GM18517 (cell line): Measurements from ENCODE around the gene HSPH1.
"Not testable (repeated sequence)": the region's sequence is repeated elsewhere in the genome, so short reads cannot be mapped to it uniquely, and the experiment has no call there.

ENCODE experiments used
- ATAC-seq: cut with Tn5 transposase; IDR thresholded peaks from one replicate; pipeline ENCODE4 v1.9.1; 2021; ENCODE audit warnings: mild to moderate bottlenecking, moderate library complexity; ENCODE audit not compliant: unreplicated experiment

HSPH1 gene

DNA sequence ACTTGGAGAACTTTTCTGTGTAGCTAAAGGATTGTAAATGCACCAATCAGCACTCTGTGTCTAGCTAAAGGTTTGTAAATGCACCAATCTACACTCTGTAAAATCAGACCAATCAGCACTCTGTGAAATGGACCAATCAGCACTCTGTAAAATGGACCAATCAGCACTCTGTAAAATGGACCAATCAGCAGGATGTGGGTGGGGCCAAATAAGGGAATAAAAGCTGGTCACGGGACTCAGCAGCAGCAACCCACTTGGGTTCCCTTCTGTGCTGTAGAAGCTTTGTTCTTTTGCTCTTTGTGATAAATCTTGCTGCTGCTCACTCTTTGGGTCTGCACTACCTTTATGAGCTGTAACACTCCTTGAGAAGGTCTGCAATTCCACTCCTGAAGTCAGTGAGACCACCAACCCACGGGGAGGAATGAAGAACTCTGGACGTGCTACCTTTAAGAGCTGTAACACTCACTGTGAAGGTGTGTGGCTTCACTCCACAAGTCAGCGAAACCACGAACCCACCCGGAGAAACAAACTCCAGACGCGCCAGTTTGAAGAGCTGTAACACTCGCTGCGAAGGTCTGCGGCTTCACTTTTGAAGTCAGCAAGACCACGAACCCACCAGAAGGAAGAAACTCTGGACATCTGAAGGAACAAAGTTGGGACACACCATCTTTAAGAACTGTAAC lies 16.2 kb upstream of the HSPH1 start:
- ATAC-seq: not testable (repeated sequence)

DNA sequence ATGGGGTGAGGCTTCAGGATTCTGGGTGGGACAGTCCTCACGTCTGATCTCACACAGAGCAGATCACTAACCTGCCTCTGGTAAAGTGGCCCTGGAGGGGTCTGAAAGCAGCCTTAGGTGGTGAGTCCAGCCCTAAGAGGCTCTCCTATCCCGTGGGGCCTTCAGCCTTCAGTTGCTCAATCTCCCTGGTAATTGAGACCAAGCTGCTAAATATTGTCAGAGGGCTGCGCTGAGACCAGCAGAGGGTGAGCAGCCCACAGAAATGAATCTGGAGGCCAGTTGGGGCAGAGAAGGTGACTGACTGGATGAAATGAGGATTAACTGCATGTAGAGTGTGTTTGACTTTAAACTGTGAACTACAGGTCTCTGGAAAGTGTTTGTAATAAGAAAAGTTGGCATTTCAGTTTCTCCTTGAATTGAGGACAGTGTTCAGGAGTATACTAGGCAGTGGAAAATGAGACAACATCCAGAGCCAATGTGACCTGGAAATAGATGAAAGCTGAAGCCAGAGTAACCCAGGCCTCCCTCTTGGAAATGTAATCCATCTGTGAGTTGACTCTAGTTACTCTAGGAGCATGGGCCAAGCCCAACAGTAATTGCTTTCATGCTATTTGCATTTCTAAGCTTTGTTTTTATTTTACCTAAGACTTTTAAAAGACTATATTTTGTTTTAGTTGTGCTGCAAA lies 14.3 kb upstream of the HSPH1 start:
- ATAC-seq: no peak

DNA sequence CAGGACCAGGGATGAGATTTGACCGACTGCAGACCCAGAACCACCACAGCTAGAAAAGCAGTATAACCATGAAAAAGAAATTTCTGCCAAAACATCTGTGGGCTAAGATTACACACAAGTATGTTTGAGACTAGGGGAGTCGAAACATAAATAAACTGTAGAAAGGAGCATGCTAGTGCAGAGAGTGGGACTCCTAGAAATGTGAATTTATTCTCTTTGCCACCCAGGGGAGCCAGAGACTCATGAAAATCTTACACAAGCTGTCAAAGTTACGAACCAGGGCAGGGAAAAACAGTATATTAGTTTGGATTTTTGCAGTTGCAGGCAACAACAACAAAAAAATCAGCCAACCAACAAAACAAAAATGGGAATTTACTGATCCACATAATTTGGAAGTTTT lies 12.3 kb upstream of the HSPH1 start:
- ATAC-seq: no peak

DNA sequence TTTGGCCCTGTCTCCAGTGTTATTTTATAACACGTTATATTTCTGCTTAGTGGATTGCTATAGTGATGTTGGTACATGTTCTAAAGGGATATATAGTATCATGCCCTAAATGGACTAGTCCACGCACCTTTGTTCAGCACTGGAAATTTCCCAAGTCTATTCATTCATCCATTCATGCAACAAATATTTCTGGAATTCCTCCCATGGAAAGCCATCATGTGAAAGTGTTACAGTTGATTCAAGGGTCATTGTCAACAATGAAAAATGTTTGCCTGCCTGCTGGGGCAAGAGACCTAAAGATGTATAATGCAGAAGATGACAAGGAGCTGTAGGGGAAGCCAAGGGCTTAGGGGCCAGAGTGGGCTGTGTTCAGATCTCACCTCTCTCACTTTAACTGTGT lies 10.8 kb upstream of the HSPH1 start:
- no peak for ATAC-seq

DNA sequence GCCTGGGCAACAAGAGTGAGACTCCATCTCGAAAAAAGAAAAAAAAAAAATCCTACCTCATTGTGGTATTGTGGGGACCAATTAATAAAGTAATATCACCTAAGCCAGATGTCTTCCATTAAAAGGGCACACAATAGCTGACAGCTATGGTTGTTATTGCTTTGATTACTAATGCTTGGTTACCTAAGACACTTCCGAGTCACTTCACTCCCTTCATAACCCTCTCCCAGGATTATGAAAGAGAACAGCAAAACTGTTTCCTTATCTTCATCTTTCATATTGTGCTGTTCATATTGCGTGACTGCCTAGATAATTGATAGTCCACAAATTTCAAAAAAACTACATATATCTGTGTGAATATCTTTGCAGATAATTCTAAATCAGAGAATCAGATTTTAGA lies 10.3 kb upstream of the HSPH1 start:
- ATAC-seq: no peak

DNA sequence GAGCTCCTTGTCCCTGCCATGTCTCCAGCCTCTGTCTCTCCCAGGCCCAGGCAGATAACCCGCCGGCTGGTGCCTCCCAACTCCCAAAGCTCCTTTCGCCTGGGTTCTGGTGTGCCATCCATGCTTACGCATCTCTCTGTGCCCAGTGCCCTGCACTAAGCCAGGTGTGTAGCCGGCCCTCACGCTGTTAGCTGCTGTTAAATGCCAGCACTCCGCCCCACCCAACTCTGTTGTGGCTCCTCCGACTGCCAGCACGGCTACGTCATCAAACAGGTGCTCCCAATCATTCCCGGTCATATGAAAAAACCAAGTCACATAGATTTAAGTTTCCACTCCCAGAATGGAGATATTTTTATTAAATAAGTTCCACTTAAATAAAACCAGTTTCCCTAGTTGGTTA lies 7.0 kb upstream of the HSPH1 start:
- no peak for ATAC-seq

DNA sequence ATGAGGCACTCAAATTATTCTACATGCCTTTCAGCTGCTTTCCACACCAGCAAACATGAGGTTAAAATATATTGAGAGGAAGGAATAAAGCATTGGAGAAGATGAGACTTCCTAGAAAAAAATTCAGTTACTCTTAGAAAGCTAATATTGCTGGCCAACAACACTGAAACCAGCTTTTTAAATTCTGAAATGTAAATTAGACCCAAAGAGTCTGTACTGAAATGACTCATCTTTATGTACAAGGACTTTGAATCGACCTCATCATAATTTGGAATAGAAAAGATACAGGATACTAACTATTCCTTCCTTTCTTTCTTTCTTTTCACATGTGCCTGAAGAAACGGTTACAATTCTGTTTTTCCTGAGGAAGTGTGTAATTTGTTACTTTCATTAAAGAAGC lies 6.5 kb upstream of the HSPH1 start:
- no peak for ATAC-seq

DNA sequence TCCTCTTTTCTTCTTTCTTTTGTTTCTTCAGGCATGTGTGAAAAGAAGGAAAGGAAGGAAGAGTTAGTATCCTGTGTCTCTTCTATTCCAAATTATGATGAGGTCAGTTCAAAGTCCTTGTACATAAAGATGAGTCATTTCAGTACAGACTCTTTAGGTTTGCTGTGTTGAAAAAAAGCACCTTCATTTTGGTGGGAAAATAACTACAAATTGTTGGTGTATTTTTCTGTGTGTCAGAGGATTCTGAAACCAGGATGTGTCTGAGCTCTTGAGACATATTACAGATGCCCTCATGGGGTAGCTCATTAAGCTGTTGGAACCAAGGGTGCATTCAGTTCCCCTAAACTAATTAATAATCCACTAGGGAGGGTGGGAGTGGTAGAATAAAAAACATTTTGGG lies 5.8 kb upstream of the HSPH1 start:
- peak; percentile 49 for ATAC-seq

DNA sequence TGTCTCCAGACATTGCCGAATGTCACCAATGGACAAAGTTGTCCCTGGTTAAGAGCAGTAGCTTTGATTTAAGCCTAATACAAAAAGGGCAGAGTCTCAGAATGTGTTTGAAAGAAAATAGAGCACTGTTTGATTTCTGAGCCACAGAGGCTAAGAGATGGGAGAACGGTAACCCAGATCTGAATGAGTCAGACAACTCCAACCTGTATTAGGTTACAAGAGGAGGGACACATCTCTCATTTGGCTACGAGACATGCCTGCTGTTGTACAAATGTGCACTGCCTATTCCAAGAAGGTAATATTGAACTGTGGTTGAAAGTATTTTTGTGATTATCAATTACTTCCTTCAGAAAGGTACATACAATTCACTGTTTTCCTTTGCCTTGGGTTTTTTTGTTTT lies 4.9 kb upstream of the HSPH1 start:
- ATAC-seq: no peak

DNA sequence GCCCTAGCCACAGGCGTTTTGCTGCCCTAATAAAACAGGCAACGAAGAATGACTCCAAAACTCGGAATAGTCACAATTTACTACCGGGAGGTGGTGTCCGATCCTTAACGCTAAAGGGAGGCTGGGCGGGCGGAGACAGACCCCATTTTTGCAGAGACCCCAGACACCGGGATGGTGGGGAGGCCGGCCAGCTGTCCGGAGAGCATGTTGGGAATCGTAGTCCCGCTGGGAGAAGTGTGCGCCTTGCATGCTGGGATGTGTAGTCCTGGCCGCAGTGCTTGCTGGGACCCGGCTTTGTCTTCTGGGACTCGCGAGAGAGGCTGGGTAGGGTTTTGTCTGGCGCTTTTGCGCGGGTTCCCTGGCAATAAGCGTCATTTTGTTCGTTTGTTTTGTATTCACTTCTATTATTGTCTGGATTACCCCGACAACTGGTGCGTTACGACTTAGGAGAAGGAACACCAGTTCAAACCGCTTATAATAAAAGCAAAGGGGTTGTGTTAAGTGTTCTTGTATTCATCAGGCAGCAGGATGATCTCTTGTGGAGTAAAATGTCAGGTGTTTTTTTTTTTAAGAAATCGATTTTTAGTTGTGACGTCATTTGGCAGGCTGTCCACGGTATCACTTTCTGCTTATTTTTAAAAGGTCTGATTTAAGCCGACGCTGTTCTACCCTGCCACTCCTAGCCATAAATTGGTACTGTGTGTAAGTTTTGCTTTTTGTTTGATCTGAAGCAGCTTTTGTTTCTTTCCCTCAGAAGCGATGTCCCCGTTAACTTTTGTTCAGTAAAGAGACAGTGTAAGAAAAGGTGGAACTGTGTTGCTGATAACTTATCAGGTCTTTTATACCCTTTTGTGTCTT lies 676 bp upstream of the HSPH1 start:
- ATAC-seq: peak; percentile 78

DNA sequence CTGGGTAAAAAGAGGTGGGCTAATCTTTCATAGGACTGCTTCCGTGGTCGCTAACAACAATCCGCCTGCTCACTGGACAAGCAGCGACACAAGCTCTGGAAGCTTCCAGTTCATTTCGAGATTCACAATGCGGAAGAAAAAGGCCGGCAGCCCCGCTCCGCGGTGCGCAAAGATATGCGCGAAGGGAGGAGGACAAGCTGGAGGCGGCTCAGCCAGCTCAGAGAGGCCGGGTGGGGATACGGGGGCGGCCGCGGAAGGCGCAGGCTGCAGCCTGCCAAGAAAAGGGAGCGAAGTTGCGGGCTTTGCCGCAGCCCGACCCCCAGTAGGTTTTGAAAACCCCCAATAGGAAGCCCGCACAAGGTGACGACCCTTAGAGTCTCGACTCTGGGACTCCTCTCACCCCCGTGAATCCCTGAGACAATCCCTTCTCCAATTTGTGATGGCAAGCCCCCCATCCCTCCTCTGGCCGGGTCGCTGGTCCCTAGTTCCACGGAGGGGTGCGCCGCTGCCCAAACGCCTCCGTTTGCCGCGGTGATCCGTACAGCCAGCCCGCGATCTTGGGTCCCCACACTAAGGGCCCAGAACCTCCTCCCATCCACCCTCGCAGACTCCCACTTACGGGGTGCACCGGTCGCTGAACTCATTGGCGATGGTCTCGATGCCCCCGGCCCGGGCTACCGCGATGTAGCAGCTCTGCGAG lies 697 bp downstream of the HSPH1 start:
- peak; percentile 16 for ATAC-seq

DNA sequence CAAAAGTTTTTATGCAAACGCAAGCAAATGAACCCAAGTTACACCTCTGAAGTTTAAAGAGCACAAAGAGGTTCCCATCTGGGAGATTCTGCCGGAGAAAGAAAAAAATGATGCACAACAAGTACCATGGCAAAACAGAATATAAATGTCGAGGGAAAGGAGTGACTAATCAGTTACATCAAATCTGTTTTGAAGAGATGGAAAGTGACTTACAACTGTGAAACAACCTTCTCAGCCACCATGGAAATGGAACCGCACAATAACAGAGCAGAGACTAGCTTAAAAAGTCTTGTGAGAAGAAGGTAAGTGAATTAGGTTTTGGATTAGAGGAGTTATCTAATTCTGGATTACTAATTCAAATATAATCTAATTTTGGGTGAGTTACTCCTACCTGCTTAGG lies 2.4 kb downstream of the HSPH1 start:
- ATAC-seq: no peak

DNA sequence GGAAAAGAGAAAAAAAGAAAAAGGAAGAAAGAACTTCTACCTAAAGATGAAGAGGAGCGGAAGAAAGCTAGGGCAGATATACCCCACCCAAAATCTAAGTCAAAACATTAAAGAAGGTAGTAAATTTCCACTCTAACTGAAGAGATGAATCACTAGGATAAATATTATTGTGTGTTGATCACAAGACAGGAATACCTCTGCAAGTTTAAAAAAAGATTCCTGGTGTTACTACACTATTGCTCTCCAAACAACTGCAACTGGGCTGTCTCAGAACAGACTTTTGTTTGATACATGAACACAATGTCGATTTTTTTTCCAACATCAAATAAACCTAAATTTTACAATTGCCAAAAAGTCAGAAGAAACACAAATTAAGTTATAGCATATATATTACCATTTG lies 6.8 kb downstream of the HSPH1 start:
- no peak for ATAC-seq

DNA sequence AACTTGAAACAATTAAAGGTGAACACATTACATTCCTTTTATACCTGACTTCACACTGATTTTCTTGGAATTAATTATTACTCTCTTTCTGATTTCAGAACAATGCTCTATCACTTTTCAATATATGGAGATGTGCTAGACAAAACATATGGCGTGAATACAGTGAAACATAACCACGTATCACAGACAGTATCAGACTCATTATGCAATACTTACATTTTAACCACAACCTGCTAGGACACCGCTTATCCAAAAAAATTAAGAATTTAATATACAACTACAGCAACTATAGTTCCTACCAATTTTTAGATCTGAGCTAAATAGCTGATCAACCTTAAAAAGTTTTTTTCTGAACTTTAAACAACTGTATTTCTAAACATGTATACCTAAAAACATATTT lies 9.9 kb downstream of the HSPH1 start:
- no peak for ATAC-seq

DNA sequence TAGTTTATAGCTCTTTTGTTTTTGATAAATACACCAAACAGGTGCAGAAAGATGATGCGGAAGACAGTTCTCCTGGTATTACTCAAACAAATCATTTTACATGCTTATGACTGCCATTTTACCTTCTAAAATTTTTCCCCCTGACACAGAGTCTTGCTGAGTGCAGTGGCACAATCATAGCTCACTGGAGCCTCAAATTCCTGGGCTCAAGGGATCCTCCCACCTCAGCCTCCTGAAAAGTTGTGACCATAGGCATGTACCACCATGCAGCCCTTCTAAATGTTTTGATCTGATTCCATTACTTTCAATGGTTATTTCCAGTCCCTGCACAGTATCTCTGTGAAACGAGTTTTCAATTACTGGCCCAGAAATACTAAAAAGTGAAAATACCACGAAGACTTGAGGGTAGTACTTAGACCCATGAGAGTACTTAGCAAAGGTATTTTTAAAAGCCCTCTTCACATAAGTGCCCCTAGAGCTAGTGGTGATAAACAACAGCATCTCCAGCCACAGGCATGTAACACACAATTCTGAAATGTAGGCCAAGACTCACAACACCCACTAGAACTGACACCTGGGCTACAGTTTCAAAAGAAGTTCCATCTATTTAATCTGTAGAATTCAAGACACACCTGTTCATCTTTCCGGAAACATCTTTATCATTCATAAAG lies 11.3 kb downstream of the HSPH1 start:
- ATAC-seq: no peak

DNA sequence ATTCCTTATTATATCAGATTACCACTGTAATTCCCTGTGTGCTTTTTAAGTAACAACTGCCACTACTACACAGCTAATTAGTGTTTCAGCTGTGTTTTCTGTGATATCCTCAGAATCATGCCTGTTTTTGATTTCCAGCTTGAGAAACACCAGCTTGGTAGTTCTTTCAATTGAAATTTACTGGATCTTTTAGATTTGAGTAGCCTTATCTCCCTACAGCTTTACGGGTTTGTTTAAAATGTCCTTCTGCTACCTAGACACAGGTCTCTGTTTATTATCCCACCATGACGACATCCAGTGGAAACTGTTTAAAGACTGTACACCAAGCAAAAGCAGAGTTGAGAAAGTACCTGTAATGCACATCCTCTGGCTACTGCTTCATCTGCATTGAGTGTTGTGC lies 12.1 kb downstream of the HSPH1 start:
- no peak for ATAC-seq

DNA sequence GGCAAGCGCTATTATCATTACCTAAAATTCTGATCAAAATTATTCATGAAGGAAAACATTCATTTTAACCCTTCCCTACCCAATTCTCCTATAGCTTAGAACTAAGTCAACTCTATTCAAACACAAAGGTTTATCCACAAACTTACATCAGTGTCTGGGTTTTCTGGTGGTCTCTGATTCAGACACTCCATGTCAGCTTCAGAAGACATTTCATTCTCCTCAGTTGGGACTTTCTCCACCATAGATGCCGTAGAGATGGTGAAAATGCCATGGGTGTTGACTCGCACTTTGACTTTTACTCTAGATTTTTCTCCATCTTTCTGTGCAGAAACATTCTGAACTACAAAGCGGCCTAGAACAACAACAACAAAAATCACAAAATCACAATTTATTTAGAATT lies 16.3 kb downstream of the HSPH1 start:
- ATAC-seq: no peak

DNA sequence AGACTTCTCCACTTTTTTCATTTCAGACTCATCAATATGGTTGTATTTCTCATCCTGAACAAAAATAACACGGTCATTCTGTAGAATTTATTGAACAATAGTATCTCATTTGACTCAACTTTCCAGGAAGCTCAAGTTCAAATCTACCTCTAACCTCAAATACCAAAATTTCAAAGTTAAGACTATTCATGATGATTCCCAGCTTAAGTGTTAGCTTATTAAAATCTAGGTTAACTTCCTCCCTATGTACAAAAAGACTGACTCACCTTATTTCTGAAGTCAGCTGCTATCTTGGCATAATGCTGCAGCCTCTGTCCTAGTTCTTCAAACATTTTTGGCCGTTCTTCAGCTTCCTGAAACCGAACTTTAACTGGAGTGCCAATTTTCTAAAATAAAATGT lies 23.2 kb downstream of the HSPH1 start:
- no peak for ATAC-seq

DNA sequence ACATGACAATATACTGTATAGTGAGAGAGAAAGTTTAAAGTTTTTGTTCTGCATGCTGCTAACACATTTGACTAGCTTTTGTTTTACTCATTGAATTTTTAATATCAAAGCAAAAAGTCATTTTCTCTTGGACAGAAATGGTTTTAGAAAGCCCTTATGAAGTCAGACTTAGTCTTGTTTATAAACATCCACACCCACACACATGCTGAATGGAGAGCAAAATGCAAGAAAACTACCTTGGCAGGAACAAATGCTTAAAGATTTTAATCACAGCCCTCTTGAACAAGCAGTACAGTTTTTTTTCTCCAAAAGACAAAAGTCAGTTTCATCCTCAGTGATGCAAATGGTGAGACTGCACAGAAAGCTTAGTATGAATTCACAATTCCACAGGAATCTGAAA lies 25.0 kb downstream of the HSPH1 start:
- ATAC-seq: no peak

DNA sequence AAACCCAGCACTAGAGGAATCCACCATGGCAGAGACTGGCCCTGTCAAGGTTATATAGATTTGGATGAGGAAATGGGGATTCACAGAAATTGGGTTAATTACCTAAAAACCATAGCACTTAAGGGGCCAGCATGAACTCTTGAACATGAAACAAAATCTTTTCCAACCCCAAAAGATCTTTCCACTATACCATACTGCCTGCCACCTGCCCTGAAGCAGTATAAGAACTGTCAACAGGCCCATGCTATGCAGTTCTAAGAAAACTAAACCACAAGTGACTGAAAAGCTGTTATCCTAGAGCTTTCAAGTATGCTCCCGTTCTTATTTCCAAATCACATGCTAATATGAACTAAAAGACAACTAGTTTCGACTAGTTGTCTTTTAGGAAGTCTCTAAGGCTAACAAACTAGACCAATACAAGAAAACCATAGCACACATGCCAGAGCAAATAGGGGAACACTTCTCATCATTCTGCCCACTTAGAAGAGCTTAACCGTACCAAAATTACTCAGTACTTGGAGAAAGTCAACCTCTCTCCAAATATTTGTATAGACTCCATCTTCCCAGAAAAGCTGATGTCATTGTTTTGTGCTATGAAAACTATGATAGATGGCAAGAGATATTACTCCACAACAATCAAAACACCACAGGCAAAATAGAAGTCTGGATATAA lies 27.5 kb downstream of the HSPH1 start:
- no peak for ATAC-seq
